Endothelial cell of hepatic sinusoid (primary cell): ENCODE measurements around the gene KIAA0513.

ENCODE experiments used
- in situ Hi-C: cut with HindIII; loops from 2 replicates; pipeline ENCODE4 v1.10.0; 2017; ENCODE audit warnings: low sequenced_read_pairs

Gene KIAA0513

GRCh38 chr16:85046931-85047866 lies 19.6 kb downstream of the KIAA0513 start:
- in situ Hi-C loops: no loop called here

DNA sequence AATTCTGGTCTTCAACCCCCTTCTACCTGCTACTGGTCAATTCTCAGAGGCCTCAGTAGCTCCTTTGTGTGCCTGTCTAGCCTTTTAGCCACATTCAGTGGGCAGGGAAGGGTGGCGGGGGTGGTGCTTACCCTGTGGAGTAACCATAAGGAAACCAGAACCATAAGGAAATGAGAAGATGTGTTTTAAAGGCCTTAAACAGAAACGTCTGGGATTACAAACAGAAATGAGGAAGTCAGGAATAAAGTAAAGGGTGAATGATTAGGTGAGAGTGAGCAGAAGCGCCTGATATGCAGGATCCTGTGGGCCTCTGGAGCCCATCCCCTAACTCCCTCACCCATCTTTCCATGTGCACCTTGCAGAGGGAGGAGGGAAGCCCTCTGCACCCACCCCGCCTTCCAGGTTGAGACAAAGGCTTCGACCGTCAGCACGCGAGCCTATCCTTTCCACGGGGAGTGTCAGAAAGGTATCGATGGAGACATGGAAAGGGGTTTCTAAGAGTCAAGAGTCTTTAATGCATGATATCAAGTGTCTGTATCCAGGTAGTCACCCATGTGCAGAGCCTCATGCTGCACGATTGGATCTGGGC lies 20.4 kb downstream of the KIAA0513 start:
- in situ Hi-C loops: no loop called here

DNA sequence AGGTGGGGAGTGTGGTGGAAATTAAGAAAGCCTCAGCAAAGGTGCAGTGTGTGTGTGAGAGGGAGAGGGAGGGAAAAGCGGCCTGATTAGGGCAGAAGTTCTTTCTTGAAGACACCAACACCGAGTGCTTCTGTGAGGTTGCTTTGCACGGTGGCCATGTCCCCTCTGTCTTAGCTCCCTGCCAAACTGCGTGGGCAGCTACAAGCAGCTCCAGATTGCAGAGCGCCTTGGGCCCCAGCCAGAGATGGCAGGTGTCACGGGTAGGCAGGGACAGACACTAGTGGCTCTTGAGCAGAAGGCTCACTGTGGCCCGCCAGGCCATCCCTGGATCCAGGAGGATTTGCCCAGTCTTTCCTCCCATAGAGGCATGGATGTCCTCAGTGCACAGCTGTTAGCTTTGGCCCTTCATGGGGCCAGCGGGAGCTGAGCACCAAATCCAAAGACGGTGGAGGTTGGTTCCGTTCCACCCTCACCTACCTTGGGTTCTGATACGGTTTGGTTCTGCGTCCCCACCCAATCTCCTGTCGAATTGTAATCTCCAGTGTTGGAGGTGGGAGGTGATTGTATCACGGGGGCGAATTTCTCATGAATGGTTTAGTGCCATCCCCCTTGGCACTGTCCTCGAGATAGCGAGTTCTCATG lies 21.4 kb downstream of the KIAA0513 start:
- in situ Hi-C loops: no loop called here

GRCh38 chr16:85049706-85050305 lies 22.2 kb downstream of the KIAA0513 start:
- in situ Hi-C loops: loop anchor here (5.0 kb wide), 1 partner anchor 73 kb away; no protein-coding TSS in a partner anchor

DNA sequence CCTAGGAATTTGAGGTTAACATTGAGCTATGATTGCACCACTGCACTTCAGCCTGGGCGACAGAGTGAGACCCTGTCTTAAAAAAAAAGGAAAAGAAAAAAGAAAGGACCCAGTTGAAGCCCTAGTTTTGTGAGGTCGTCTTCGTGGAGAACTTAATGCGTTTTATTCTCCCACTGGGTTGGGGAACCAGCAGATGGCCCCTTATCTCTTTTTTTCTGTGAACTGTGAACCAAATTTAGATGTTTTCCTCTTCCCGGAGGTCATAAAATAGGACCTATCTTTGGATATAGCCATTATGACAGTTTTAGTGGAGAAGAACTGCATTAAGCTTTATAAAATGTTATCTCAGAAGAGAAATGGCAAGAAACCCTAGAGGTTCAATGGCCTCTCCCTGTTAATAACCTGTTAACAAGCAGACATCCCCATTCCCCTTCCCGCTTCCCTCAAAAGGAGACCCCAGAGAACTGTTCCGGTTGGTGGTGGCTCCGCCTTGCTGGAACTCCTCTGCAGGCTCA lies 23.5 kb downstream of the KIAA0513 start:
- in situ Hi-C loops: loop anchor here (5.0 kb wide), 1 partner anchor 74 kb away; no protein-coding TSS in a partner anchor

DNA sequence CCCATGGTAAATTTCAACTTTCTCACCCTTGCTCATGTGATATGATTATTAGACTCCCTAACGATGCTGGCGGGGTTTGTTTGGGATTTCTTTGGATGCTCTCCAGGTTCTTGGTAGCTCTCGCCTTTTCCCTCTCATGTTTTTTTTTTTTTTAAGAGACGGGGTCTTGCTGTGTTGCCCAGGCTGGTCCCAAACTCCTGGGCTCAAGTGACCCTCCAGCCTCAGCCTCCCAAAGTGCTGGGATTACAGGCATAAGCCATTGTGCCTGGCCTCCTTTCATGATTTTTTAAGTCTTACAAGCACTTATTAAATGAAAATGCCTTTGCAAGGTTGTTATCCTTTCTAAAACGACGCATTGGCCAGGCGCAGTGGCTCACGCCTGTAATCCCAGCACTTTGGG lies 24.1 kb downstream of the KIAA0513 start:
- in situ Hi-C loops: loop anchor here (5.0 kb wide), 1 partner anchor 74 kb away; no protein-coding TSS in a partner anchor

- in situ Hi-C loops: loop anchor here (5.0 kb wide), 1 partner anchor 75 kb away; no protein-coding TSS in a partner anchor
These were observed 24.9 kb downstream of the KIAA0513 start for GRCh38 chr16:85052536-85052935.

DNA sequence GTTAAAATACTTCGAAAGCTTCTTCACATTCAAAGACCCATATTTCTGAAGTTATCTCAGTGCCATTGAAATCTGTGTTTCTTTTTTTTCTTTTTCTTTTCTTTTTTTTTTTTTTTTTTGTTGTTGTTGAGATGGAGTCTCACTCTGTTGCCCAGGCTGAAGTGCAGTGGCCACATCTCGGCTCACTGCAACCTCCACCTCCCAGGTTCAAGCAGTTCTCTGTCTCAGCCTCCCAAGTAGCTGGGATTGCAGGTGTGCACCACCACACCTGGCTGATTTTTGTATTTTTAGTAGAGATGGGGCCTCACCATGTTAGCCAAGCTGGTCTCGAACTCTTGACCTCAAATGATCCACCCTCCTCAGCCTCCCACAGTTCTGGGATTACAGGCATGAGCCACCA lies 26.7 kb downstream of the KIAA0513 start:
- in situ Hi-C loops: loop anchor here (5.0 kb wide), 1 partner anchor 77 kb away; no protein-coding TSS in a partner anchor

DNA sequence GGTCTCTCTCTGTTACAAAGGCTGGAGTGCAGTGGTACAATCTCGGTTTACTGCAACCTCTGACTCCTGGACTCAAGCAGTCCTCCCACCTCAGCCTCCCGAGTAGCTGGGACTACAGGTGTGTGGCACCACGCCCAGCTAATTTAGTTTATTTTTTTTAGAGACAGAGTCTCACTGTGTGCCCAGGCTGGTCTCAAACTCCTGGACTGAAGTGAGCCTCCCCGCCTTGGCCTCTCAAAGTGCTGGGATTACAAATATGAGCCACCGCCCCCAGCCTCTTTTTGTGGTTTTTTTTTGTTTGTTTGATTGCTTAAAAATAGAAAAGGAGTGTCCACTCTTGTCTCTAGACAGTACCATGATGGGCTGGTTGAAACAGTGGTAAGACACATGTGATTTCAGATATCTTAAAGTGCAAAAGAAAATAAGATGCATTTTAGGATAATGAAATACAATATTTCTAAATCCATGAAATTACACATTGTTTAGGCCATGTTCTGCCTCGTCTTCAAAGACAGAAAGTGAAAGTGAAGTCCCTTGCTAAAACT lies 27.4 kb downstream of the KIAA0513 start:
- in situ Hi-C loops: loop anchor here (5.0 kb wide), 1 partner anchor 78 kb away; no protein-coding TSS in a partner anchor

- in situ Hi-C loops: no loop called here
These were observed 28.1 kb downstream of the KIAA0513 start for GRCh38 chr16:85055493-85056210.

DNA sequence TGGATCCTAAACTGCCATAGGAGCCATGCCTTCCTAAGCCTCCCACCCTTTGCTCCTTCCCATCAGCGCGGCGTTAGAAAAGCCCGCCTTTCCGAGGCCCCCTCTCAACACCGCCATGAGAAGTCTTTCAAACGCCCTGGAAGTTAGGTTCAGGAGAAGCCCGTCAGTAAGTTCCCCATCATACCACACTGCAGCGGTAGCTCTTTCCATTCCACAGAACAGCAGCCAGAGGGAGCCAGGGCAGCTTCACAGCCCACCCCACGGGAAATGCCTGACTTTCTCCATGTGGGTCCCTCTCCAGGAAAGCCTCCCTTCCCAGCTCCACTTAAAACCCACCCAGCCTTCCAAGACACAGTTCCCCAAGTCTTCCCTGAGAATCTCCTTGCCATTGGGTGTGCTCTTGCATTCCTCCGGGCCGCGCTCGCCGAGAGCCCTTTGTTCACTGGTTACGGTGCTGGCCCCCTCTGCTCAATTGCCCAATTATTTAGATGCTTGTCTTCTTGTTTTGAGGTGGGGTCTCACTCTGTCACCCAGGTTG lies 28.7 kb downstream of the KIAA0513 start:
- in situ Hi-C loops: no loop called here

DNA sequence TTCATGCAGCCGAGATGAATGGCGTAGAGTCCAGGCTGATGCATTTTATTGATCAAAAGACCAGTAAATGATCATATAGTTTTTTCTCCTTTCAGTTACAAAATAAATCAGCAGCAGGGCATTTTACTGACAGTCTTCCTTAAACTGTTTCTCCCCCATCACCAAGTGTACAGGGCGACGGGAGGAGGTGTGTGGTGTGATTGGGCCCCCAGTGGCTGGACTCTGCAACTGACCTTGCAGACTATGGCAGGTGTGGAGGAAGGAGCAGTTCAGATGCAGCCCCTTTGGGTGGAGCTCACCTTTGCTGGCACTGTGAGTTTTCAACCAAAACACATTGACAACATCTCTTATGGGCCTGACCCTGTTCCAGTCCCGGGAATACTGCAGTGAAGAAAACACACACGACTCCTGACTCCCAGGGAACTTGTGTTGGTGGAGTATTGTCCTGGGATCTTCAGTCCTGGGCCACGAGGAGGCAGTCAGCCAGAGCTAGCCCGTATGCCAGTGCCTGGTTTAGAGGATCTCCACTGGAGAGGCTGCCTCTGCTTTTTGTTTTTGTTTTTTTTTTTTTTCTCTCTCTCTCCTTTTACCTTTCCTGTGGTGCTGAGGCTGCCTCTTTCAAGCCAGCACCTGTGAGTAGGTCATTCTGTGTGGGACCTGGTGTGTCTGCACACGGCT lies 29.8 kb downstream of the KIAA0513 start:
- in situ Hi-C loops: no loop called here

DNA sequence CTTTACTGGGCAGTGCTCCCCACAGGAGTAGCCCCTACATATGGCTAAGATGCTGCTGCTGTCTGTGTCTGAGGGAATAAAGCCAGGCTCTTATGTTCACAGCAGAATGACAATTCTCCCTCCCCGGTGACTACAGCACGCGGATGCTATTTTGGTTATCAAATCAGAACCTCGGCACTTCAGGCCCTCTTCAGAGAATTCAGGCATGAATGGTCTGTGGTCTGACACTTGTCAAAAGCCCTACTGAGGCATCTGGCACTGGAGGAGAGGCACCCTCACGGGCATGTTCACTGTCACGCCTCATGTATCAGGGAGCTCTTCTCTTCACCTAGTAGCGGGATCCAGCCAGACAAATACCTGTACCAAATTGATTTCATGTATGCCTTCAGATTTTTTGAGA lies 30.4 kb downstream of the KIAA0513 start:
- in situ Hi-C loops: no loop called here

DNA sequence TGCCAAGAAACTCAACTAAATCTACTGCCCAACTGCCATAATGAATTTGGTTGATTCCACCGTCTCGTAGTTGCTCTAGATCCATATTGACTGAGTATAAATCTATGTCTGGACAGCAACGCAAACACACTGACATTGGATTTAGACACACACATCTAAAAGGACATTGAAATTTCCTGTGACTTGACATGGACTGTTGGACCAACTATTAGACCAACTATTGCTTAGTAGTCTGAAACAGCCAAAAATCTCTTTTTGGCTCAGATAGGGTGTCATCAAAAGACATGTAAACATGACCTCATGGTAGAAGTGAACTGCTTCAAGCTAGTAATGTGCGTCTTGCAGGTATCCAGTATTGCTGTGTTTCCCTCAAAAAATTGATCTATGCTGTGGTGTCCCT lies 31.3 kb downstream of the KIAA0513 start:
- in situ Hi-C loops: no loop called here

DNA sequence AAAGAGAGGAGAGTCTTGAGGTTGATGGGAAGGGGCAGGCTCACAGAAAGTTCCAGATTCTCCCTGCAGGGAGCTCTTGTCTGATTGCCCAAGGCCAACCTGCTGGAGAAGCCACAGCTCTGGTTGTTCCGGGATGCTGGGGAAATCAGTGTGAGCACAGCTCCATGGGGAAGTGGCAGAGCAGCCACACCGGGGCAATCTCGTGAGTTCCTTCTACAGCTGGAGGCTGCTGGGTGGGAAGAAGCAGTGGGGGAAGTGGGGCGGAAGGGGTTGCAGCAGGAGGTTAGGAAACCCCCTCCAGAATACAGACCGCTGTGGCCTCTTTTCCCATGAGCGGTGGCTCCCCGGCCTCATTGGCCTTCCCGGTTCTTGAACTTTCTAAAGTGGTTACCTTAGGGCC lies 34.0 kb downstream of the KIAA0513 start:
- in situ Hi-C loops: no loop called here

GRCh38 chr16:85062323-85062722 lies 34.7 kb downstream of the KIAA0513 start:
- in situ Hi-C loops: no loop called here

- in situ Hi-C loops: no loop called here
These were observed 35.2 kb downstream of the KIAA0513 start for GRCh38 chr16:85062845-85063244.

GRCh38 chr16:85064186-85064585 lies 36.6 kb downstream of the KIAA0513 start:
- in situ Hi-C loops: no loop called here

DNA sequence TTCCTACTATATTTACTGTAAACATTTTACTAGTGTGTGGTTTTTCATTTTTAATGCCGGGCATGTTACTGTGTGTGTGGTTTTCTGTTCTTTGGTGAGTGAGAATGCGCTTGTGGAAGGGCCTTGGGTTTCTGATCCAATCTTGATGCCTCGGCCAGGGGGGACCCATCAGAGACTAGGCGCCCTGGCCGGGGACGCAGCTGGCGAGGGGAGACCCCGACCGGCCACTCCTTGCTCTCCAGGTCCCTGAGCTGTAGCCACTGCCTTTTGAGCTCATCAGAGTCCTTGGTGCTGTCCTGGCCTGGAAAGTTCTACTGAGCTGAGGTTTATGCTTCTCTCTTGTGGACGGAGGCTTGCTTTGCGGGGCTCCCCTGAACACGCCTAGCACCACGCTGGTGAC lies 37.5 kb downstream of the KIAA0513 start:
- in situ Hi-C loops: no loop called here
